HCT116 (cell line): ENCODE results near the gene HOXD11. TPM values are rescaled to one million over a fixed set of nuclear protein-coding genes. Genes with fewer than 3 reads are reported as not detected.

ENCODE experiments used
- ATAC-seq: fragments of 200-7000 bp; cut with Tn5 transposase; 2 replicates; pipeline ENCODE4 v1.9.1; 2020; ENCODE audit warnings: mild to moderate bottlenecking, moderate library complexity
- BruUV-seq: library from RNA; stranded (reverse); fragments of 400-500 nt; replicated peaks from 2 replicates; lab custom pipeline; 2021; lab: Mats Ljungman, UMichigan
- CTCF ChIA-PET: fragments of 300-600 bp; sonication (Branson Sonifier 250); formaldehyde crosslinking; loops from one replicate; lab custom pipeline; 2021; ENCODE audit warnings: antibody characterized with exemption; lab: Charles Lee
- POLR2A ChIA-PET: fragments of 300-600, 350-600 bp; sonication (Branson Sonifier 250); formaldehyde crosslinking; loops from one replicate; lab custom pipeline; 2021; ENCODE audit warnings: antibody characterized with exemption; lab: Charles Lee
- RAD21 ChIA-PET, 2 experiments: fragments of 300-600 bp; sonication (Branson Sonifier 250); formaldehyde crosslinking; loops; one replicate each; lab custom pipeline; 2023; ENCODE audit warnings: low total read pairs in 2 of 2; ENCODE audit not compliant: uncharacterized antibody in 2 of 2, unreplicated experiment in 2 of 2, low non-redundant PET in 1 of 2; lab: Charles Lee
- DNase-seq: peaks from one replicate; pipeline ENCODE4 v3.0.0-alpha.2; 2010; ENCODE audit warnings: low read depth, low spot score
- H2AFZ ChIP-seq: fragments of 200-600 bp; shearing (Covaris generic), sonication (generic); 2 replicates; pipeline ENCODE4 v1.6.1; 2017; ENCODE audit warnings: low read depth, mixed run types, mixed read lengths, antibody characterized with exemption, low read length; ENCODE audit not compliant: poor library complexity, severe bottlenecking
- H3K27ac ChIP-seq: 2 replicates; pipeline ENCODE4 v1.5.1; 2012; ENCODE audit warnings: low read depth, low read length
- H3K27me3 ChIP-seq: fragments of 200-600 bp; sonication (generic); 2 replicates; pipeline ENCODE4 v1.6.1; 2016; ENCODE audit warnings: mixed run types, low read length, mixed read lengths; ENCODE audit not compliant: insufficient read depth
- H3K36me3 ChIP-seq, 2 experiments: fragments of 200-500 bp in 1 of 2; fragments of 200-600 bp in 1 of 2; sonication (Bioruptor generic) in 1 of 2; sonication (generic) in 1 of 2; 2 replicates each; pipeline versions ENCODE4 v1.5.1 to v1.6.1; 2014 to 2016; ENCODE audit warnings: low read length in 2 of 2, inconsistent platforms in 1 of 2, mixed read lengths in 1 of 2, mixed run types in 1 of 2; ENCODE audit not compliant: insufficient read depth in 2 of 2, control insufficient read depth in 1 of 2
- H3K4me1 ChIP-seq, 2 experiments: fragments of 200-600 bp in 1 of 2; sonication (generic) in 1 of 2; 2 replicates each; pipeline versions ENCODE4 v1.5.1 to v1.6.1; 2012 to 2017; ENCODE audit warnings: low read length in 2 of 2, inconsistent platforms in 1 of 2, mild to moderate bottlenecking in 1 of 2, mixed read lengths in 1 of 2, mixed run types in 1 of 2, moderate library complexity in 1 of 2; ENCODE audit not compliant: insufficient read depth in 2 of 2, control insufficient read depth in 1 of 2
- H3K4me2 ChIP-seq: fragments of 200-600 bp; sonication (generic); 2 replicates; pipeline ENCODE4 v1.6.1; 2017; ENCODE audit warnings: mixed run types, low read length, mixed read lengths
- H3K4me3 ChIP-seq, 2 experiments: fragments of 200-600 bp in 1 of 2; sonication (generic) in 1 of 2; replicated peaks in 1 of 2; 2 replicates each; pipeline ENCODE4 v1.5.1; 2011 to 2016; ENCODE audit warnings: low read length in 2 of 2, control low read depth in 1 of 2, low read depth in 1 of 2, mild to moderate bottlenecking in 1 of 2, mixed read lengths in 1 of 2, mixed run types in 1 of 2
- H3K79me2 ChIP-seq: fragments of 200-600 bp; sonication (generic); 2 replicates; pipeline ENCODE4 v1.6.1; 2017; ENCODE audit warnings: mild to moderate bottlenecking, mixed run types, low read length, moderate library complexity, mixed read lengths; ENCODE audit not compliant: insufficient read depth
- H3K9ac ChIP-seq: fragments of 200-600 bp; sonication (generic); 2 replicates; pipeline ENCODE4 v1.6.1; 2016; ENCODE audit warnings: low read length, mixed read lengths
- H3K9me2 ChIP-seq: fragments of 200-600 bp; sonication (generic), shearing (Covaris generic); 2 replicates; pipeline ENCODE4 v1.6.1; 2017; ENCODE audit warnings: mixed run types, mild to moderate bottlenecking, moderate library complexity; ENCODE audit not compliant: insufficient read depth
- H3K9me3 ChIP-seq, 2 experiments: fragments of 200-500 bp in 1 of 2; fragments of 200-600 bp in 1 of 2; sonication (Bioruptor generic) in 1 of 2; sonication (generic) in 1 of 2; 2 replicates each; pipeline ENCODE4 v1.6.1; 2014 to 2017; ENCODE audit warnings: low read length in 2 of 2, mixed read lengths in 2 of 2, inconsistent platforms in 1 of 2, low read depth in 1 of 2, mild to moderate bottlenecking in 1 of 2, mixed run types in 1 of 2, moderate library complexity in 1 of 2; ENCODE audit not compliant: control insufficient read depth in 1 of 2, insufficient read depth in 1 of 2
- H4K20me1 ChIP-seq: fragments of 200-600 bp; sonication (generic), shearing (Covaris generic); 2 replicates; pipeline ENCODE4 v1.6.1; 2017; ENCODE audit warnings: mixed run types, mild to moderate bottlenecking, moderate library complexity; ENCODE audit not compliant: insufficient read depth
- CBX3 ChIP-seq: IDR thresholded peaks from 2 replicates; pipeline ENCODE4 v1.6.1; 2012; ENCODE audit warnings: low read depth
- EGR1 ChIP-seq: IDR thresholded peaks from 2 replicates; pipeline ENCODE4 v1.6.1; 2012; ENCODE audit warnings: low read depth
- ELF1 ChIP-seq: IDR thresholded peaks from 2 replicates; pipeline ENCODE4 v1.6.1; 2012; ENCODE audit warnings: low read depth, borderline replicate concordance
- JUND ChIP-seq: IDR thresholded peaks from 2 replicates; pipeline ENCODE4 v1.6.1; 2012
- POLR2AphosphoS5 ChIP-seq: IDR thresholded peaks from 2 replicates; pipeline ENCODE4 v1.6.1; 2011; ENCODE audit warnings: mild to moderate bottlenecking, low read depth, low read length, moderate library complexity
- SRF ChIP-seq: IDR thresholded peaks from 2 replicates; pipeline ENCODE4 v1.6.1; 2012; ENCODE audit warnings: low read depth
- ZNF274 ChIP-seq: fragments of 200-500 bp; sonication (Bioruptor generic); IDR thresholded peaks from 2 replicates; pipeline ENCODE4 v1.6.1; 2014; ENCODE audit warnings: mild to moderate bottlenecking, low read depth, low read length, inconsistent platforms
- intact Hi-C: fragments of 100-400 bp; cut with micrococcal nuclease; formaldehyde crosslinking; loops from 2 replicates; pipeline ENCODE4 v1.10.0; 2022
- total RNA-seq: library from RNA; stranded (reverse); gene quantifications from one replicate; pipeline ENCODE4 v1.2.1, GENCODE V29; 2021; ENCODE audit not compliant: unreplicated experiment
- TF ChIP-seq, protein P1 (sequence below): IDR thresholded peaks from 2 replicates; pipeline ENCODE4 v1.6.1; 2012
- TF ChIP-seq, protein P2 (sequence below): IDR thresholded peaks from 2 replicates; pipeline ENCODE4 v1.6.1; 2011; ENCODE audit warnings: mild to moderate bottlenecking, low read length, moderate library complexity; ENCODE audit not compliant: insufficient replicate concordance; ENCODE audit errors: extremely low read depth
- TF ChIP-seq, protein P3 (sequence below): IDR thresholded peaks from 2 replicates; pipeline ENCODE4 v1.6.1; 2012

The HOXD11 gene
- total RNA-seq, 1 experiment from 2014 or later, result not detected

DNA sequence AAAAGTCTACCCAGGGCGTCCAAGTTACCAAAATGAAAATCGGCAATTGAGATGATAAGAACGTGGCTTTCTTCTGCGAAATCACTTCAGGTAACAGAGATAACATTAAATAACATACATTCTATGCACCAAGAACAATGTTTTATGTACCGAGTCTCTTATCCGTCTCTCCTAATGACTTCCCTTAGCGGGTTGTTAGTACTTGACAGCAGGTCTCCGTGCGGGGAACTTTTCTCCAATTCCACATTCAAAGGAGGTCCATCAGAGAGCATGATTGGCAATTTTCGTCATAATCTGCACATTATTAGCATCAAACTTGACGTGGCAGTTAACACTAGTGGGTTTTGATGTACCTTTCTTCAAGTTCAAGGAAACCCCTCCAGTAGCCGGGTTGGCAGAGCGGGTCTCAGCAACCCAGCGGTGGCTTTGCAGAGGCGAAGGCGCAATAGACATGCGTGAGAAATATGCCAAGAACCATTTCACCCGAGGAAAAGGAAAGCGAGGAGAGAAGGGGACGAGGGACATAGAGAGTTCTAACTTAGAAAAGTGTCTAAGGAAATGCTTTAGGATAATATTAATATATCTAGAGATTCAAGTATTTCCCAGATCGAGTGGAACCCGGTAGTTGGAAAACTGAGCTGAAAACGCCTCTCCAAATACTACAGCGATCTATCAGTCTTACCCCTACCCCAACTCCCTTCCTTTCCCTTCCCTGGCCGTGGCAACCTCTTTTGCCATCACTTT, 28.4 kb upstream of the HOXD11 start:
- Histone ChIP-seq H3K9me3 (no peaks in the 10 kb centered on the region; a peak in 1 of 4 replicates), H3K27ac (no peak overlapping the region), H3K9ac (no peak overlapping the region), H2AFZ (peak overlapping the region; percentile 12), H3K4me1 (no peaks in the 10 kb centered on the region)
- RAD21 ChIA-PET, result no interaction called here
- DNase-seq, result no peak
- intact Hi-C loops, result no loop called here
- no TSS peak for BruUV-seq
- POLR2A ChIA-PET, result no interaction called here
- TF ChIP-seq CBX3 (no peak), ELF1 (no peak), ZNF274 (no peak)
- TF ChIP-seq, all 23 proteins: peak for 0
- CTCF ChIA-PET, result interaction anchor here (2.5 kb wide), 1 partner anchor 388 kb away, joined by 14 read pairs; no protein-coding TSS in a partner anchor
- Histone ChIP-seq H3K9me2 (no peaks in the 10 kb centered on the region), H3K4me3 (no peak overlapping the region), H3K36me3 (no peaks in the 10 kb centered on the region), H4K20me1 (no peaks in the 10 kb centered on the region), H3K4me2 (no peak overlapping the region), H3K27me3 (no peaks in the 10 kb centered on the region), H3K79me2 (no peaks in the 10 kb centered on the region)
- no peak for ATAC-seq

DNA sequence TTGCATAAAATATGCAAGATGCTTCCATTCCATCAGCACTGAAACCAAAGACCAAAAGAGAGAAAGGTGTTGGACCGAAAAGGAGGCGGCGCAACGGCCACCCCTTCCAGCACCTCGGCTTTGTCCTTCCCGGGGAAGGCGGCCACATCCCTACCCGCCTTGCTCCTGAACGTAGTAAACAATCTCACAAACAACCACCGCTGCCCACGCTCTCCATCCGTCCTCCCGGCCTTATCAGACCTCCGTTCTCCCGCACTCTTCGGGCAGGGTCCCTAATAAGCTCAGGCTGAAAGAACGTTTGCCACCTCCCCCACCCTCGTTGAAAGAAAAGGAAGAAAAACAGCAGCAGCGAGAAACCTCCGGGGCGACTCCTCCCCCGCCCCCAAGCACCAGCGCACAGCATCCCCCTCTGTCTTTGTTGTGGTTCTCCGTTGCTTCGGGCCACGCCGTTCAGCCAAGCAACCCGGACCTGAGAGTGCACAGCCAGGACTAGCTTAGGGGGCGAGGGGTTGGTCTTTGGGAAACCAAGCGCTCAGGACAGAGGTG, 27.7 kb upstream of the HOXD11 start:
- TF ChIP-seq POLR2AphosphoS5 (no peak), EGR1 (no peak), SRF (no peak), JUND (no peak), ZNF274 (no peak)
- TF ChIP-seq, protein P1, sequence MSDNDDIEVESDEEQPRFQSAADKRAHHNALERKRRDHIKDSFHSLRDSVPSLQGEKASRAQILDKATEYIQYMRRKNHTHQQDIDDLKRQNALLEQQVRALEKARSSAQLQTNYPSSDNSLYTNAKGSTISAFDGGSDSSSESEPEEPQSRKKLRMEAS, result no peak
- TF ChIP-seq, protein P2, sequence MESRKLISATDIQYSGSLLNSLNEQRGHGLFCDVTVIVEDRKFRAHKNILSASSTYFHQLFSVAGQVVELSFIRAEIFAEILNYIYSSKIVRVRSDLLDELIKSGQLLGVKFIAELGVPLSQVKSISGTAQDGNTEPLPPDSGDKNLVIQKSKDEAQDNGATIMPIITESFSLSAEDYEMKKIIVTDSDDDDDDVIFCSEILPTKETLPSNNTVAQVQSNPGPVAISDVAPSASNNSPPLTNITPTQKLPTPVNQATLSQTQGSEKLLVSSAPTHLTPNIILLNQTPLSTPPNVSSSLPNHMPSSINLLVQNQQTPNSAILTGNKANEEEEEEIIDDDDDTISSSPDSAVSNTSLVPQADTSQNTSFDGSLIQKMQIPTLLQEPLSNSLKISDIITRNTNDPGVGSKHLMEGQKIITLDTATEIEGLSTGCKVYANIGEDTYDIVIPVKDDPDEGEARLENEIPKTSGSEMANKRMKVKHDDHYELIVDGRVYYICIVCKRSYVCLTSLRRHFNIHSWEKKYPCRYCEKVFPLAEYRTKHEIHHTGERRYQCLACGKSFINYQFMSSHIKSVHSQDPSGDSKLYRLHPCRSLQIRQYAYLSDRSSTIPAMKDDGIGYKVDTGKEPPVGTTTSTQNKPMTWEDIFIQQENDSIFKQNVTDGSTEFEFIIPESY, result no peak
- TF ChIP-seq, protein P3, sequence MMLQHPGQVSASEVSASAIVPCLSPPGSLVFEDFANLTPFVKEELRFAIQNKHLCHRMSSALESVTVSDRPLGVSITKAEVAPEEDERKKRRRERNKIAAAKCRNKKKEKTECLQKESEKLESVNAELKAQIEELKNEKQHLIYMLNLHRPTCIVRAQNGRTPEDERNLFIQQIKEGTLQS, result no peak
- H3K9me2 ChIP-seq, result no peaks in the 10 kb centered on the region
- no peaks in the 10 kb centered on the region for H3K4me1 ChIP-seq
- no peaks in the 10 kb centered on the region; a peak in 1 of 4 replicates for H3K9me3 ChIP-seq
- CTCF ChIA-PET, result interaction anchor here (2.5 kb wide), 1 partner anchor 389 kb away, joined by 14 read pairs; no protein-coding TSS in a partner anchor
- H3K79me2 ChIP-seq, result no peaks in the 10 kb centered on the region
- no peak for DNase-seq
- no peaks in the 10 kb centered on the region for H3K36me3 ChIP-seq
- peak overlapping the region; percentile 4 to 45 for H3K4me3 ChIP-seq
- RAD21 ChIA-PET, result interaction anchor here in 1 of 2 experiments (0.6 kb wide), 1 partner anchor 15 kb away, joined by 4 read pairs; no protein-coding TSS in a partner anchor
- H3K4me2 ChIP-seq, result peak overlapping the region; percentile 61
- POLR2A ChIA-PET, result no interaction called here
- BruUV-seq, result no TSS peak
- H2AFZ ChIP-seq, result peak overlapping the region; percentile 12
- no peaks in the 10 kb centered on the region for H3K27me3 ChIP-seq
- no peak overlapping the region for H3K27ac ChIP-seq
- no peaks in the 10 kb centered on the region for H4K20me1 ChIP-seq
- ATAC-seq, result peak; percentile 37
- H3K9ac ChIP-seq, result no peak overlapping the region
- intact Hi-C loops, result no loop called here
